GM23248 (cell line): ENCODE data around the gene BACE2.

Experiments
- EZH2 ChIP-seq: fragments of 200-600 bp; sonication (generic); IDR thresholded peaks from 2 replicates; pipeline ENCODE4 v1.6.1; 2018; ENCODE audit warnings: antibody characterized with exemption, mild to moderate bottlenecking; ENCODE audit not compliant: insufficient read depth, poor library complexity, severe bottlenecking
- EZH2phosphoT487 ChIP-seq: fragments of 200-600 bp; sonication (generic); IDR thresholded peaks from 2 replicates; pipeline ENCODE4 v1.6.1; 2018; ENCODE audit warnings: antibody characterized with exemption, moderate library complexity, mild to moderate bottlenecking, low read depth; ENCODE audit not compliant: insufficient read depth

- no peak for TF ChIP-seq EZH2phosphoT487
- TF ChIP-seq EZH2 = no peak
Measured at GRCh38 chr21:41256771-41257702, 89.1 kb downstream of the BACE2 start.
